HepG2 (cell line): Measurements from ENCODE around the gene SNIP1. TPM values are rescaled to one million over a fixed set of nuclear protein-coding genes. Genes with fewer than 3 reads are reported as not detected.

Experiments
- CBFB ChIP-seq: sonication (generic); formaldehyde crosslinking; IDR thresholded peaks from 2 replicates; pipeline ENCODE4 v1.4.0; 2020; ENCODE audit warnings: missing genetic modification reagents
- CHCHD3 ChIP-seq: sonication (generic); formaldehyde crosslinking; IDR thresholded peaks from 2 replicates; pipeline ENCODE4 v1.8.0; 2022; ENCODE audit warnings: mild to moderate bottlenecking, missing genetic modification reagents, moderate library complexity
- KDM3A ChIP-seq: IDR thresholded peaks from 2 replicates; pipeline ENCODE4 v1.6.1; 2018; ENCODE audit warnings: low read depth, missing compliant biosample characterization
- MEF2D ChIP-seq: sonication (generic); formaldehyde crosslinking; IDR thresholded peaks from 2 replicates; pipeline ENCODE4 v1.5.1; 2020; ENCODE audit warnings: mild to moderate bottlenecking, missing genetic modification reagents
- MIER3 ChIP-seq: IDR thresholded peaks from 2 replicates; pipeline ENCODE4 v1.6.1; 2016; ENCODE audit warnings: missing compliant biosample characterization, borderline replicate concordance
- NKX3-1 ChIP-seq: sonication (generic); formaldehyde crosslinking; IDR thresholded peaks from 2 replicates; pipeline ENCODE4 v1.5.0; 2020; ENCODE audit warnings: missing genetic modification reagents
- SETDB1 ChIP-seq: sonication (generic); formaldehyde crosslinking; IDR thresholded peaks from 2 replicates; pipeline ENCODE4 v1.5.1; 2020; ENCODE audit warnings: missing genetic modification reagents, mild to moderate bottlenecking, borderline replicate concordance
- TCF12 ChIP-seq, 2 experiments: fragments of 450-650 bp in 1 of 2; sonication (generic) in 1 of 2; formaldehyde crosslinking in 1 of 2; IDR thresholded peaks; 2 replicates each; pipeline versions ENCODE4 v1.6.1 to v1.8.0; 2017 to 2022; ENCODE audit warnings: antibody characterized with exemption in 1 of 2, mild to moderate bottlenecking in 1 of 2, missing genetic modification reagents in 1 of 2, moderate library complexity in 1 of 2
- TOPORS ChIP-seq: sonication (generic); formaldehyde crosslinking; IDR thresholded peaks from 2 replicates; pipeline ENCODE4 v1.8.0; 2023; ENCODE audit warnings: mild to moderate bottlenecking, missing genetic modification reagents
- XBP1 ChIP-seq: sonication (generic); formaldehyde crosslinking; IDR thresholded peaks from 2 replicates; pipeline ENCODE4 v1.5.0; 2020; ENCODE audit warnings: missing genetic modification reagents
- ZFY ChIP-seq: sonication (generic); formaldehyde crosslinking; IDR thresholded peaks from 2 replicates; pipeline ENCODE4 v1.4.0; 2020; ENCODE audit warnings: missing genetic modification reagents
- ZNF263 ChIP-seq: sonication (generic); formaldehyde crosslinking; IDR thresholded peaks from 2 replicates; pipeline ENCODE4 v1.4.0; 2020; ENCODE audit warnings: missing genetic modification reagents
- ZNF274 ChIP-seq: sonication (generic); formaldehyde crosslinking; IDR thresholded peaks from 2 replicates; pipeline ENCODE4 v1.5.1; 2020; ENCODE audit warnings: mild to moderate bottlenecking, missing genetic modification reagents
- ZNF446 ChIP-seq: sonication (generic); formaldehyde crosslinking; IDR thresholded peaks from 2 replicates; pipeline ENCODE4 v1.5.0; 2020; ENCODE audit warnings: mild to moderate bottlenecking, missing genetic modification reagents
- ZNF556 ChIP-seq: sonication (generic); formaldehyde crosslinking; IDR thresholded peaks from 2 replicates; pipeline ENCODE4 v1.4.0; 2020; ENCODE audit warnings: mild to moderate bottlenecking, missing genetic modification reagents, borderline replicate concordance
- ZNF564 ChIP-seq: sonication (generic); formaldehyde crosslinking; IDR thresholded peaks from 2 replicates; pipeline ENCODE4 v1.8.1; 2023; ENCODE audit warnings: mild to moderate bottlenecking, missing genetic modification reagents
- ZNF569 ChIP-seq: sonication (generic); formaldehyde crosslinking; IDR thresholded peaks from 2 replicates; pipeline ENCODE4 v1.5.0; 2020; ENCODE audit warnings: mild to moderate bottlenecking, missing genetic modification reagents, moderate library complexity, borderline replicate concordance
- ZZZ3 ChIP-seq: sonication (generic); formaldehyde crosslinking; IDR thresholded peaks from 2 replicates; pipeline ENCODE4 v1.4.0; 2020; ENCODE audit warnings: missing genetic modification reagents, mild to moderate bottlenecking, borderline replicate concordance
- polyA plus RNA-seq, 8 experiments: library from polyadenylated mRNA; depleted of rRNA in 3 of 8; stranded (reverse) in 7 of 8; unstranded in 1 of 8; fragments of >200 nt; fragmentation: Illumina TruSeq in 4 of 8; extraction: Trizol in 4 of 8; gene quantifications; 2 replicates each; pipeline versions ENCODE4 v1.2.1 to v1.2.3, GENCODE V29; 2011 to 2016; ENCODE audit warnings: low read depth in 4 of 8, missing spikeins in 1 of 8, mixed read lengths in 1 of 8; ENCODE audit not compliant: insufficient read depth in 1 of 8
- total RNA-seq, 5 experiments: library from RNA; depleted of rRNA; stranded (reverse); fragments of >200 nt; fragmentation: Illumina TruSeq; extraction: Trizol; gene quantifications; 2 replicates each; pipeline ENCODE4 v1.2.3, GENCODE V29; 2016; ENCODE audit warnings: low read depth in 1 of 5
- TF ChIP-seq, protein P1 (sequence below): sonication (generic); formaldehyde crosslinking; IDR thresholded peaks from 2 replicates; pipeline ENCODE4 v1.5.1; 2020; ENCODE audit warnings: missing genetic modification reagents, mild to moderate bottlenecking, borderline replicate concordance
- TF ChIP-seq, protein P2 (sequence below): sonication (generic); formaldehyde crosslinking; IDR thresholded peaks from 2 replicates; pipeline ENCODE4 v1.4.0; 2020; ENCODE audit warnings: missing genetic modification reagents, mild to moderate bottlenecking, borderline replicate concordance
- TF ChIP-seq, protein P3 (sequence below): sonication (generic); formaldehyde crosslinking; IDR thresholded peaks from 2 replicates; pipeline ENCODE4 v1.5.0; 2020; ENCODE audit warnings: mild to moderate bottlenecking, missing genetic modification reagents, borderline replicate concordance
- TF ChIP-seq, protein P4 (sequence below): sonication (generic); formaldehyde crosslinking; IDR thresholded peaks from 2 replicates; pipeline ENCODE4 v1.4.0; 2020; ENCODE audit warnings: missing genetic modification reagents

The SNIP1 gene
- total and polyA plus RNA-seq, 2 of the 13 experiments (the other 11 are each of a cell fraction or from before 2014, with no cell fraction given), result 5.5 to 11.2 TPM

DNA sequence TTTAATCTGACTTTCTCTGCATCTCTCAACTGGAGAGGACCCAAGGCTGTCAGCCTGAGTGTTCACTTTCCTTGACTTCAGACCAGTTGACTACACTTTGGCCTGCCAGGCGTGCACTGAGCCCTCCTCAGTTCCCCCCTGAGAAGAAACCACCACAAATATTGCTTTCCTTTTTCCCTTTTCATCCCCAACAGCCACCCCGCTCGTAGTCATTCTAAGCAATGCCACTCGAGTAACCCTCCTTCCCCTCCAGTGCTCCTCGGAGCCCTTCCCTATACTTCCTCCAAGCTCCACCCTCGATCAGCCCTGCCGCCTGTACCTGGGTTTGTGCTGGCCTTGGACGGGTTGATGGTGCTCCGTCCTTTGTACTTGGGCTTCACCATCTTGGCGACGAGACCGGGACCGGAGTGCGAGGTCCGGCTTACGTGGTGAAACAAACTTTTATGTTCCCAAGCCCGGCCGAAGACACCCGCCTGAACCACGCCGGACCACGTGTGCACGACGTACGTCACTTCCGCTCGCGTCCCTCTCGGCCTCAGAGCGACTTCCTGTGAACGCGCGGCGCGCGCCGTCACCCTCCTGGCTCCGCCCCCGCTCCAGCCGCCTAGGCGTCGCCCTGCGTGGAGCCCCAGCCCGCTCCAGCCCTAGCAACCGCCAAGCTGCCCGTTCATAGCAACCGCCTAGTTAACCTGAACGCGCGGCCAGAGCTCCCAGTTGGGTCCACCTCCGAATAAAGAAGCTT is 41.5 kb upstream of the SNIP1 start, which contains the start of gene GNL2 (continued):
- TF ChIP-seq, protein P1, sequence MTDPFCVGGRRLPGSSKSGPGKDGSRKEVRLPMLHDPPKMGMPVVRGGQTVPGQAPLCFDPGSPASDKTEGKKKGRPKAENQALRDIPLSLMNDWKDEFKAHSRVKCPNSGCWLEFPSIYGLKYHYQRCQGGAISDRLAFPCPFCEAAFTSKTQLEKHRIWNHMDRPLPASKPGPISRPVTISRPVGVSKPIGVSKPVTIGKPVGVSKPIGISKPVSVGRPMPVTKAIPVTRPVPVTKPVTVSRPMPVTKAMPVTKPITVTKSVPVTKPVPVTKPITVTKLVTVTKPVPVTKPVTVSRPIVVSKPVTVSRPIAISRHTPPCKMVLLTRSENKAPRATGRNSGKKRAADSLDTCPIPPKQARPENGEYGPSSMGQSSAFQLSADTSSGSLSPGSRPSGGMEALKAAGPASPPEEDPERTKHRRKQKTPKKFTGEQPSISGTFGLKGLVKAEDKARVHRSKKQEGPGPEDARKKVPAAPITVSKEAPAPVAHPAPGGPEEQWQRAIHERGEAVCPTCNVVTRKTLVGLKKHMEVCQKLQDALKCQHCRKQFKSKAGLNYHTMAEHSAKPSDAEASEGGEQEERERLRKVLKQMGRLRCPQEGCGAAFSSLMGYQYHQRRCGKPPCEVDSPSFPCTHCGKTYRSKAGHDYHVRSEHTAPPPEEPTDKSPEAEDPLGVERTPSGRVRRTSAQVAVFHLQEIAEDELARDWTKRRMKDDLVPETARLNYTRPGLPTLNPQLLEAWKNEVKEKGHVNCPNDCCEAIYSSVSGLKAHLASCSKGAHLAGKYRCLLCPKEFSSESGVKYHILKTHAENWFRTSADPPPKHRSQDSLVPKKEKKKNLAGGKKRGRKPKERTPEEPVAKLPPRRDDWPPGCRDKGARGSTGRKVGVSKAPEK (CRISPR knock-in tag), result 0 out of 2 replicates have a peak, but pooled peaks have one; percentile 24
- no peak for TF ChIP-seq ZNF274 (CRISPR knock-in tag)
- peak; percentile 51; the same call in 1 of the 2 replicates for TF ChIP-seq MEF2D (CRISPR knock-in tag)
- TF ChIP-seq ZZZ3, result peak; percentile 47; the same call in 1 of the 2 replicates
- no peak for TF ChIP-seq ZNF564 (CRISPR knock-in tag)
- no peak for TF ChIP-seq KDM3A (CRISPR knock-in tag)
- peak; percentile 64; the same call in 1 of the 2 replicates for TF ChIP-seq NKX3-1 (CRISPR knock-in tag)
- TF ChIP-seq ZNF569 (CRISPR knock-in tag), result no peak
- peak; percentile 61; the same call in 1 of the 2 replicates for TF ChIP-seq MIER3 (CRISPR knock-in tag)
- no peak for TF ChIP-seq ZNF446 (CRISPR knock-in tag)
- no peak for TF ChIP-seq SETDB1 (CRISPR knock-in tag)
- TF ChIP-seq CBFB, result 0 out of 2 replicates have a peak, but pooled peaks have one; percentile 55
- TF ChIP-seq, protein P2, sequence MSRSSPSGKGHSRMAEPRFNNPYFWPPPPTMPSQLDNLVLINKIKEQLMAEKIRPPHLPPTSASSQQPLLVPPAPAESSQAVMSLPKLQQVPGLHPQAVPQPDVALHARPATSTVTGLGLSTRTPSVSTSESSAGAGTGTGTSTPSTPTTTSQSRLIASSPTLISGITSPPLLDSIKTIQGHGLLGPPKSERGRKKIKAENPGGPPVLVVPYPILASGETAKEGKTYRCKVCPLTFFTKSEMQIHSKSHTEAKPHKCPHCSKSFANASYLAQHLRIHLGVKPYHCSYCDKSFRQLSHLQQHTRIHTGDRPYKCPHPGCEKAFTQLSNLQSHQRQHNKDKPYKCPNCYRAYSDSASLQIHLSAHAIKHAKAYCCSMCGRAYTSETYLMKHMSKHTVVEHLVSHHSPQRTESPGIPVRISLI (CRISPR knock-in tag), result peak; percentile 15; the same call in 1 of the 2 replicates
- TF ChIP-seq, protein P3, sequence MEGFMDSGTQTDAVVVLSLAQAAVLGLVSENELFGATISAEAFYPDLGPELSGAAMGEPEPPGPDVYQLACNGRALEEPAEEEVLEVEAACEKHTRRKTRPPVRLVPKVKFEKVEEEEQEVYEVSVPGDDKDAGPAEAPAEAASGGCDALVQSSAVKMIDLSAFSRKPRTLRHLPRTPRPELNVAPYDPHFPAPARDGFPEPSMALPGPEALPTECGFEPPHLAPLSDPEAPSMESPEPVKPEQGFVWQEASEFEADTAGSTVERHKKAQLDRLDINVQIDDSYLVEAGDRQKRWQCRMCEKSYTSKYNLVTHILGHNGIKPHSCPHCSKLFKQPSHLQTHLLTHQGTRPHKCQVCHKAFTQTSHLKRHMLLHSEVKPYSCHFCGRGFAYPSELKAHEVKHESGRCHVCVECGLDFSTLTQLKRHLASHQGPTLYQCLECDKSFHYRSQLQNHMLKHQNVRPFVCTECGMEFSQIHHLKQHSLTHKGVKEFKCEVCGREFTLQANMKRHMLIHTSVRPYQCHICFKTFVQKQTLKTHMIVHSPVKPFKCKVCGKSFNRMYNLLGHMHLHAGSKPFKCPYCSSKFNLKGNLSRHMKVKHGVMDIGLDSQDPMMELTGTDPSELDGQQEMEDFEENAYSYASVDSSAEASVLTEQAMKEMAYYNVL (CRISPR knock-in tag), result 0 out of 2 replicates have a peak, but pooled peaks have one; percentile 24
- TF ChIP-seq TCF12 (IDR thresholded peaks at IDR 0.05), result no peak
- TF ChIP-seq TCF12 (CRISPR knock-in tag; IDR thresholded peaks at IDR 0.05), result no peak
- TF ChIP-seq XBP1, result no peak
- peak; percentile 85 for TF ChIP-seq ZNF556
- TF ChIP-seq CHCHD3 (CRISPR knock-in tag), result no peak
- 0 out of 2 replicates have a peak, but pooled peaks have one; percentile 24 for TF ChIP-seq TOPORS (CRISPR knock-in tag)
- peak; percentile 50; the same call in 1 of the 2 replicates for TF ChIP-seq ZNF263 (CRISPR knock-in tag)
- TF ChIP-seq, protein P4, sequence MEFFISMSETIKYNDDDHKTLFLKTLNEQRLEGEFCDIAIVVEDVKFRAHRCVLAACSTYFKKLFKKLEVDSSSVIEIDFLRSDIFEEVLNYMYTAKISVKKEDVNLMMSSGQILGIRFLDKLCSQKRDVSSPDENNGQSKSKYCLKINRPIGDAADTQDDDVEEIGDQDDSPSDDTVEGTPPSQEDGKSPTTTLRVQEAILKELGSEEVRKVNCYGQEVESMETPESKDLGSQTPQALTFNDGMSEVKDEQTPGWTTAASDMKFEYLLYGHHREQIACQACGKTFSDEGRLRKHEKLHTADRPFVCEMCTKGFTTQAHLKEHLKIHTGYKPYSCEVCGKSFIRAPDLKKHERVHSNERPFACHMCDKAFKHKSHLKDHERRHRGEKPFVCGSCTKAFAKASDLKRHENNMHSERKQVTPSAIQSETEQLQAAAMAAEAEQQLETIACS, result peak; percentile 97
- peak; percentile 69 for TF ChIP-seq ZFY (CRISPR knock-in tag)
